HL-60/S4 treated with phorbol 12-myristate 13-acetate at 8.2 ng/mL for 4 days and 3 days (cell line): ENCODE results near the gene RASL12.

Experiments used
- in situ Hi-C: fragments of 300-500 bp; cut with MboI; formaldehyde crosslinking; loops from 2 replicates; pipeline ENCODE4 v1.15.0; 2022; ENCODE audit warnings: low sequenced_read_pairs

RASL12 gene

DNA sequence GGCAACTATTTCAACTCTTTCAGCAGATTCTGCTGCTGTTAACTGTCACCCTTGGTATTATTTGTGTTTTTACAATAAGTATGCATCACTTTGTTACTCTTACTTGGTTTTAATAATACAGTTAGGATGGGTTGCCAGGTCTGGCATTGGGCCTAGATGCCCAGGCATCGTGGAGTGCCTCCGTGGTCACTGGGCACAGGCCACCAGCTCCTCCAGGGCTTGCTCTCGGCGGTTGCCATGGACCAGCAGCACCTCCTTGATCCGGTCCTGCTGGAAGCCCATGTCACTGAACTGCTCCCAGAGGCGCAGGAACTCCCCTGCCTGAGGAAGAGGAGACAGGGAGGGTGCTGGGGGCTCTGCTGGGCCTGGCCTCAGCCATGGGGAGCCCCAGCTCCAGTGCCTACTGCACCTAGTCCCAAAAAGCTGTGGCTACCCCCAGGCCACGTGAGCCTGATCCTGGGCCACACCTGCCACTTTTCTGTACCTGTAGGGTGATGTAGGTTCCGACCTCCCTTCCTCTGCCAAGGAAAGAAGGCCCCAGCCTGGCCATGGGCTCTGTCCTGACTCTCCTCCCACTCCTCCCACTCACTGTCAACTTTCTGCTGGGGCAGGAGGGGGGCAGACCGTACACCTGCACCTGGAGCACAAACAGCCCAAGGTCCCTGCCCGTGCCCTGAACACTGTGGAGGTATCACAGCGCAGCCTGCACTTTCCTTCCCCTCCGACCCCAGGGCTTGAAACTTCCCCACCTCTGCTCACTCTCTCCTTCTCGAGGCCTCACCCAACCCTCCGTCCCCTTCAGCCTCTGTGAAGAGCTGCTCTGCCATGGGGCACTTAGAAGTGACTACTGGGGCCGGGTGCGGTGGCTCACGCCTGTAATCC lies 25.4 kb upstream of the RASL12 start:
- in situ Hi-C loops = no loop called here

GRCh38 chr15:65091946-65092770 lies 24.4 kb upstream of the RASL12 start:
- in situ Hi-C loops = no loop called here

DNA sequence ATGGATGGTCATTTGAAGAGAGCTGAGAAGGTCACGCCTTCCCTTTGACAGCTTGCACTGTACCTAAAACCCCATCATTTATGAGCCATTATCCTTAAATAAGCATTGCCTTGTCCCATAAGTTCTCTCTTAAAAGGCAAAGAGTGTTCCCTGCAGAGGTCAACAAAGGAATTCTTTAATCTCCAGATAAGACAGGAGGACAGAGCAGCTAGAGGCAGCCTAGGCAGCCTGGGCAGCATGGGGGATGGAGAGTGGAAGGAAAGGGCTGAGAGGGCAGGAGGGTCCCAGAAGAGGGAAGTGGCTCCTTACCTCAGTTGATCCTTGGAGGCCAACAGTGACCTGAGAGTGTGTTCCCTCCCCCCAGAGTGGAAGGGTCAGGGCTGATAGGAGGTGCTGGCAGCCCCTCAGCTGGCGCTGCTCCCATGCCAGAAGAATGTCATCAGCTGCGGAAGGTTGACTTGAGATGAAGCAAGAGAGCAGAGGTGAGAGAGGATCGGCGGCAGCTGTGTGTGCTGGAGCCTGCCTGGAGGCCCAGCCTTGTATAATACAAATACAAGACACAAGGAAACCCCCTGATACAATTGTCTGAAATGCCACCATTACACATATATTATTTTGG lies 21.5 kb upstream of the RASL12 start:
- in situ Hi-C loops = no loop called here

GRCh38 chr15:65088643-65089021 lies 20.8 kb upstream of the RASL12 start:
- in situ Hi-C loops = no loop called here

GRCh38 chr15:65087873-65088642 lies 20.3 kb upstream of the RASL12 start:
- in situ Hi-C loops = no loop called here

DNA sequence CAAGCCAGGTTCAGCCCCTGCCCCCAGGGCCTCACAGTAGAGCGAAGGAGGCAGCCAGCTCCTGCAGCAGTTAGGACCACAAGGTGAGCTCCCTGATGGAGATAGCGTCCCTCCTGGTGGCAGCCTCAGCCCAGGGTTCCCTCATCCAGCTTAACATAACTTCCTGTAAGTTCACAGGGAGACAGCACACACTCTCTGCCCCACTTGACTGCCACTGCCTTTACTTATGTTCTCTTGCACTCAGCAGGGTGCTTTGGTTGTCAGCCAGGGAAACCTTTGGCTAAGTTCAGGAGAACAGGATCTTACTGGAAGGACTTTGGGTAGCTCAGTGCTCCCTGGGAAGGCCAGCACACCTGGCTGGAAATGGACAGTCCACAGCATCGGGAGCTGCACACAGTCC lies 19.6 kb upstream of the RASL12 start:
- in situ Hi-C loops = no loop called here

- in situ Hi-C loops = no loop called here
Measured at GRCh38 chr15:65086680-65087111, 18.9 kb upstream of the RASL12 start.

DNA sequence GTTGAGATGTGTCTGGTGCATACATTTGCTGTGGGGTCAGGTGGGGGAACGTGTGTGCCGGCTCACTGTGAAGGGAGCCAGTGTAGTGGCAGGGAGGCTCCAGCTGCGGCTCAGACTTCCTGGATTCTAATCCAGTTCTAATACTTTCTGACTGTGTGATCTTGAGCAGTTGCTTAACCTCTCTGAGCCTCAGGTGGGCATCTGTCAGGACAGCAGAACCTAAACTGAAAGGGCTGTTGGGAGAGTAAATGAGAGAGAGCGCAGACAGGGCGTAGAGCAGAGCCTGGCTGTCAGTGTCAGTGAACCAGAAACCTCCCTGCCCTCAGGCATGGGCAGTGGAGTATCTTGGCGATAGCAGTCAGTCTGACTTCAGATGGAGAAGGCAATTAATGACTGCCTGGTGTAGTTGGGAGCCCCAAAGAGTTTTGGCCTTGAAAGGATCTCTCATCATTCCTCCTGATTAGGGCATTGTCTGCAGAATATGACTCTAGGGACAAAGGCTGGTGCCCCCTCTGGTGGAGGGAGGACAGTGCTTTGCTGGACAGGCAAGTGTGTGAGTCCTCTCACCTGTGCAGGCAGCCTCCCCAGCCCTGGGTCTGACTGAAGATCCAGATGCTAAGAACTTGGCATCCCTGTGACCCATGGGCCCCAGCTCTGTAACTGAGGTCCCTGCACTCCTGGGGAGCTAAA lies 18.3 kb upstream of the RASL12 start:
- in situ Hi-C loops = no loop called here

GRCh38 chr15:65085207-65085753 lies 17.5 kb upstream of the RASL12 start:
- in situ Hi-C loops = no loop called here

- in situ Hi-C loops = no loop called here
Measured at GRCh38 chr15:65084500-65085206, 16.9 kb upstream of the RASL12 start.

GRCh38 chr15:65083262-65083701 lies 15.5 kb upstream of the RASL12 start:
- in situ Hi-C loops = no loop called here

DNA sequence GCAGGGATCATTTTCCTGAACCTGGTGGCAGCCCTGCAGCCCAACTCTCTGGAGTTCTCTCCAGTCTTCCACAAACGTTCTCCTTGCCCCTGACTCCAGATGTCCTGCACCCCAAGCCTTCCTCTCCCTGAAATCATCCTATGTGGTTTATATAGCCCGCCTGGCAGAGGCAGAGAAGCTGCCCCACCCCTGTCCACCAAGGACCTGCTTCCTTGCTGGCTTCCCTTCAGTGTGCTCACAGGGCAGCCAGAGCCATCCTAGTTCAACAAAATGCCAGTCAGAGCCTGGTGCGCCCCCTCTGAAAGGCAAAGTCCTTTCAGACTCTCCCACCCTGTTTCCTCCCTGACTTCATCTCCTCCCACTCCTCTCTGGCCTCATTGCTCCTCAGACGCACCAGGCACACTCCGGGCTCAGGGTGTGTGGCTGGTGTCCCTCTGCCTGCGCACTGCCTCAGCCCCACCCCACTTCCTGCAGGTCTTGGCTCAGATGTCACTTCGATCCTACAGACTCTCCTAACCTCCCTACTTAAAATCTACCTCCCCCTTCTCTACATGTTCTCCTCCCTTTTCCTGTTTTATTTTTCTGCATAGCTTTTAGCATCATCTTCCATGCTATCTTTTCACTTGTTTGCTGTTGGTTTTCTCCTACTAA lies 14.6 kb upstream of the RASL12 start:
- in situ Hi-C loops = no loop called here

- in situ Hi-C loops = no loop called here
Measured at GRCh38 chr15:65081758-65082157, 14.0 kb upstream of the RASL12 start.

GRCh38 chr15:65081270-65081669 lies 13.5 kb upstream of the RASL12 start:
- in situ Hi-C loops = no loop called here

DNA sequence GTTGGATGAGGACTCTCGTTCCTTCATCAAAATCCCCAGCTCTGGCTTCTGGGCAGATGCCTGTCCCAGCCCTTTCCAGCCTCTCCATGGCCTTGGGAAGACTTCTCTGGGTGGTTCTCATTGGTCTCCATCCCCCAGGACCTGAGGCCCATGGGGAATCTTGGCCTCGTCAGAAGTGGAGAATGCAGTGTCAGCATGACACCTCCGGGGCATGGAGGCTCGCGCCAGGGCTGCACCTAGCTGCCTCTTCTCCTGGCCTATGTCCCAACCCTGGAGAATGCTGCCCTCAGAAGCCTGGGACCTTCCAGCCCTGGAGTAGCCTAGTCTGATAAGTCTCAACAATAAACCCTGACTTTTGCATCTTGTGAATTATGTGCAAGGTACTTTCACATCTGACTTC lies 11.8 kb upstream of the RASL12 start:
- in situ Hi-C loops = no loop called here

- in situ Hi-C loops = no loop called here
Measured at GRCh38 chr15:65077981-65078352, 10.2 kb upstream of the RASL12 start.

DNA sequence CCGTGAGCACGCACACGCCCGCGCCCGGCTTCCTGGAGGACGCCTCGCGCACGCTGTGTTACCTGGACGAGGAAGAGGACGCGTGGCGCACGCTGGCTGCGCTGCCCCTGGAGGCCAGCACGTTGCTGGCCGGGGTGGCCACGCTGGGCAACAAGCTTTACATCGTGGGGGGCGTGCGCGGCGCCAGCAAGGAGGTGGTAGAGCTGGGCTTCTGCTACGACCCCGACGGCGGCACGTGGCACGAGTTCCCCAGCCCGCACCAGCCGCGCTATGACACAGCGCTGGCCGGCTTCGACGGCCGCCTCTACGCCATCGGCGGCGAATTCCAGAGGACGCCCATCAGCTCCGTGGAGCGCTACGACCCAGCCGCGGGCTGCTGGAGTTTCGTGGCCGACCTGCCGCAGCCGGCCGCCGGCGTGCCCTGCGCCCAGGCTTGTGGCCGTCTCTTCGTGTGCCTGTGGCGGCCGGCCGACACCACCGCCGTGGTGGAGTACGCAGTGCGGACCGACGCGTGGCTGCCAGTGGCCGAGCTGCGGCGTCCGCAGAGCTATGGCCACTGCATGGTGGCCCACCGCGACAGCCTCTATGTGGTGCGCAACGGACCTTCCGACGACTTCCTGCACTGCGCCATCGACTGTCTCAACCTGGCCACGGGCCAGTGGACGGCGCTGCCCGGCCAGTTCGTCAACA lies 9.6 kb upstream of the RASL12 start:
- in situ Hi-C loops = no loop called here
